Stimulated activated naive CD4-positive, alpha-beta T cell (primary cell): ENCODE measurements around the gene SYCP2.
"Not testable (repeated sequence)": the region's sequence is repeated elsewhere in the genome, so short reads cannot be mapped to it uniquely, and the experiment has no call there.

Experiments
- DNase-seq, 6 experiments: peaks; one replicate each; lab custom pipeline; 2025; lab: John Stamatoyannopoulos, UW

The SYCP2 gene

GRCh38 chr20:59895908-59896307 lies 37.5 kb downstream of the SYCP2 start:
- DNase-seq = no peak

- no peak for DNase-seq
Measured at GRCh38 chr20:59891581-59891980, 41.9 kb downstream of the SYCP2 start.

- DNase-seq = not testable (repeated sequence)
Measured at GRCh38 chr20:59890035-59890434, 43.4 kb downstream of the SYCP2 start.

- DNase-seq = no peak
Measured at GRCh38 chr20:59888050-59888449, 45.4 kb downstream of the SYCP2 start.

- DNase-seq = no peak
Measured at GRCh38 chr20:59884494-59884893, 48.9 kb downstream of the SYCP2 start.

- no peak for DNase-seq
Measured at GRCh38 chr20:59880198-59880597, 53.2 kb downstream of the SYCP2 start.

GRCh38 chr20:59873409-59873808 lies 60.0 kb downstream of the SYCP2 start:
- no peak for DNase-seq

GRCh38 chr20:59871096-59871495 lies 62.3 kb downstream of the SYCP2 start:
- DNase-seq = no peak

- DNase-seq = no peak
Measured at GRCh38 chr20:59866338-59866737, 67.1 kb downstream of the SYCP2 start.

GRCh38 chr20:59864726-59865125 lies 68.7 kb downstream of the SYCP2 start:
- no peak for DNase-seq

- no peak for DNase-seq
Measured at GRCh38 chr20:59863058-59863457, 70.4 kb downstream of the SYCP2 start.

- no peak for DNase-seq
Measured at GRCh38 chr20:59861401-59861800, 72.0 kb downstream of the SYCP2 start.

- DNase-seq = no peak
Measured at GRCh38 chr20:59858425-59858824, 75.0 kb downstream of the SYCP2 start.

GRCh38 chr20:59857966-59858365 lies 75.5 kb downstream of the SYCP2 start:
- no peak for DNase-seq

- DNase-seq = not testable (repeated sequence)
Measured at GRCh38 chr20:59856941-59857340, 76.5 kb downstream of the SYCP2 start.

GRCh38 chr20:59856526-59856925 lies 76.9 kb downstream of the SYCP2 start:
- not testable (repeated sequence) for DNase-seq

GRCh38 chr20:59850018-59850641 lies 83.3 kb downstream of the SYCP2 start:
- DNase-seq = no peak

- no peak for DNase-seq
Measured at GRCh38 chr20:59848182-59848581, 85.3 kb downstream of the SYCP2 start.

GRCh38 chr20:59845472-59845871 lies 88.0 kb downstream of the SYCP2 start:
- DNase-seq = no peak

- DNase-seq = no peak
Measured at GRCh38 chr20:59839400-59839799, 94.0 kb downstream of the SYCP2 start.

GRCh38 chr20:59837623-59838394 lies 95.6 kb downstream of the SYCP2 start:
- no peak for DNase-seq

GRCh38 chr20:59836767-59837166 lies 96.7 kb downstream of the SYCP2 start:
- DNase-seq = no peak
